ENCODE measurements around the gene RPS2.

DNA sequence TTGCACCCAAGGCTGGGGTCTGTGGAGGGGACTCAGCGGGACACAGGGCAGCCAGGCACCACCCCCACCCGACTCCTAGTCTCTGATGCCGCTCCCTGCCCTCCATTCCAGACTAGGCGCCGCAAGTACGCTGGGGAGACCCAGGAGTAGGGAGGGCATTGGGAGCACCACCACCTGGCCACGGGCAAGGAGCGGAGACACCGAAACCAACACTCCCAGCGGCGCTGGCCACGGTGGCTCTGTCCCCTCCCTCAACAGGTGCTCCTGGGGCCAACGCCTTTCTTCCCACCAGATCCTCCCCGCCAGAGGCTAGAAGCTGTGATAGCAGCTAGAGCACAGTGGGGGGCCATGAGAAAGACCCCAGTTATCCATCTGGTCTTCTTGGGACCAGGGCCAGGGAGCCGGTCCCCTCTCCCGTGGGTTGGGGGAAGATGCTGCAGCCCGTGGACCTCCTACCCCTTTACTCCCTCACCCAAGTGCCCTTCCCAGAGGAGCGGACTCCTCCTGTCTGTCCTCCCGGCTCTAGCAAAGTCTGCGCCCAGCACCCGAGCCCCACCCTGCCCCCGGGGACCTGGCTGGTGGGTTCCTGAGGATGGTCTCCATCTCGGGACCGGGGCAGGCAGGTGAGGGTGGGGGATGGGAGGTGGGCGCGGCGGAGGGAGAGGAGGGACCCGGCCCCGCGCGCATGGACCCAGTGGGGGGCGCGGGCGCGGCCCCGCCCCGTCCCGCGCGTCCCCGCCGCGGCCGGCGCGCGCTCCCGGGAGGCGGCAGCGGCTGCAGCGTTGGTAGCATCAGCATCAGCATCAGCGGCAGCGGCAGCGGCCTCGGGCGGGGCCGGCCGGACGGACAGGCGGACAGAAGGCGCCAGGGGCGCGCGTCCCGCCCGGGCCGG is 24.8 kb upstream of the RPS2 start, which contains the start of gene SYNGR3:
- no peak for TF ChIP-seq EZH2 (IDR thresholded peaks at IDR 0.05; ENCODE audit: borderline replicate concordance, low read length)
- TF ChIP-seq, protein P1, sequence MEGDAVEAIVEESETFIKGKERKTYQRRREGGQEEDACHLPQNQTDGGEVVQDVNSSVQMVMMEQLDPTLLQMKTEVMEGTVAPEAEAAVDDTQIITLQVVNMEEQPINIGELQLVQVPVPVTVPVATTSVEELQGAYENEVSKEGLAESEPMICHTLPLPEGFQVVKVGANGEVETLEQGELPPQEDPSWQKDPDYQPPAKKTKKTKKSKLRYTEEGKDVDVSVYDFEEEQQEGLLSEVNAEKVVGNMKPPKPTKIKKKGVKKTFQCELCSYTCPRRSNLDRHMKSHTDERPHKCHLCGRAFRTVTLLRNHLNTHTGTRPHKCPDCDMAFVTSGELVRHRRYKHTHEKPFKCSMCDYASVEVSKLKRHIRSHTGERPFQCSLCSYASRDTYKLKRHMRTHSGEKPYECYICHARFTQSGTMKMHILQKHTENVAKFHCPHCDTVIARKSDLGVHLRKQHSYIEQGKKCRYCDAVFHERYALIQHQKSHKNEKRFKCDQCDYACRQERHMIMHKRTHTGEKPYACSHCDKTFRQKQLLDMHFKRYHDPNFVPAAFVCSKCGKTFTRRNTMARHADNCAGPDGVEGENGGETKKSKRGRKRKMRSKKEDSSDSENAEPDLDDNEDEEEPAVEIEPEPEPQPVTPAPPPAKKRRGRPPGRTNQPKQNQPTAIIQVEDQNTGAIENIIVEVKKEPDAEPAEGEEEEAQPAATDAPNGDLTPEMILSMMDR (IDR thresholded peaks at IDR 0.05; ENCODE audit: low read length): no peak

Data from OCI-LY1 (cell line).